HFFc6 (cell line): Measurements from ENCODE around the gene FAM53B. TPM values are rescaled to one million over a fixed set of nuclear protein-coding genes. Genes with fewer than 3 reads are reported as not detected.

Source experiments
- DNase-seq: peaks from one replicate; pipeline ENCODE4 v3.0.0-alpha.2; 2018
- H3K27ac Mint-ChIP-seq: 2 replicates; pipeline ENCODE4 v1.8.0; 2020; ENCODE audit warnings: mild to moderate bottlenecking, mixed read lengths
- H3K27me3 Mint-ChIP-seq: 2 replicates; pipeline ENCODE4 v1.8.0; 2021; ENCODE audit warnings: mild to moderate bottlenecking, moderate library complexity, mixed read lengths; ENCODE audit not compliant: insufficient read depth
- H3K36me3 Mint-ChIP-seq: 2 replicates; pipeline ENCODE4 v1.8.0; 2021; ENCODE audit warnings: low read depth, mixed read lengths
- H3K4me1 Mint-ChIP-seq: 2 replicates; pipeline ENCODE4 v1.8.0; 2020; ENCODE audit warnings: low read depth, mixed read lengths
- H3K4me3 Mint-ChIP-seq: 2 replicates; pipeline ENCODE4 v1.8.0; 2020; ENCODE audit warnings: mild to moderate bottlenecking, moderate library complexity, mixed read lengths
- H3K9me3 Mint-ChIP-seq: 2 replicates; pipeline ENCODE4 v1.8.0; 2020; ENCODE audit warnings: mild to moderate bottlenecking, mixed read lengths
- total RNA-seq, 6 experiments: library from RNA; stranded (reverse); fragmentation: NEBNext Ultra II Directional; extraction: Animal tissue kit (Norgen Biotek cat#: 25700); gene quantifications; 2 replicates in 1 of 6; 3 replicates in 5 of 6; pipeline ENCODE4 v1.2.3, GENCODE V29; 2021
- TF ChIP-seq, protein P1 (sequence below): fragments of 200-600 bp; sonication (generic); IDR thresholded peaks from 2 replicates; pipeline ENCODE4 v1.5.0; 2021; ENCODE audit warnings: antibody characterized with exemption, mild to moderate bottlenecking

The FAM53B gene
- total RNA-seq, 6 experiments from 2014 or later = 9.3 to 10.6 (median 10.4) TPM

DNA sequence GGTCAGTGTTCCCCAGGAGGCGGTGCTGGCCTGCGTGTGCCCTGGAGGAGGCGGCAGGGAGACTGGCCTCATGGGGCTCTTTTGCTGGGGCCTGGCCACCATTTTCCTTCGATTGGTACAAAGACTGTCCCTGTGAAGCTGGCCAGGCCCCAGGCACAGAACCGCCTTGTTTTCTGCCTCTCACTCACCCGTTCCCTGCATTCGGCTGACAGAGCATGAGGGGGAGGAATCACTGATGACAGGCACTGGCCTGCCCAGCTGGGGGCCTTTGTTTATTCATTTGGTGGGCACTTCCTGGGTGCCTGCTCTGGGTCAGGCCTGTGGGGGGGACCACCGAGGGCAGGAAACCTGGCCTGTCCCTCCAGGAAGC lies 139.2 kb downstream of the FAM53B start:
- H3K27ac Mint-ChIP-seq = no peak overlapping the region
- TF ChIP-seq, protein P1, sequence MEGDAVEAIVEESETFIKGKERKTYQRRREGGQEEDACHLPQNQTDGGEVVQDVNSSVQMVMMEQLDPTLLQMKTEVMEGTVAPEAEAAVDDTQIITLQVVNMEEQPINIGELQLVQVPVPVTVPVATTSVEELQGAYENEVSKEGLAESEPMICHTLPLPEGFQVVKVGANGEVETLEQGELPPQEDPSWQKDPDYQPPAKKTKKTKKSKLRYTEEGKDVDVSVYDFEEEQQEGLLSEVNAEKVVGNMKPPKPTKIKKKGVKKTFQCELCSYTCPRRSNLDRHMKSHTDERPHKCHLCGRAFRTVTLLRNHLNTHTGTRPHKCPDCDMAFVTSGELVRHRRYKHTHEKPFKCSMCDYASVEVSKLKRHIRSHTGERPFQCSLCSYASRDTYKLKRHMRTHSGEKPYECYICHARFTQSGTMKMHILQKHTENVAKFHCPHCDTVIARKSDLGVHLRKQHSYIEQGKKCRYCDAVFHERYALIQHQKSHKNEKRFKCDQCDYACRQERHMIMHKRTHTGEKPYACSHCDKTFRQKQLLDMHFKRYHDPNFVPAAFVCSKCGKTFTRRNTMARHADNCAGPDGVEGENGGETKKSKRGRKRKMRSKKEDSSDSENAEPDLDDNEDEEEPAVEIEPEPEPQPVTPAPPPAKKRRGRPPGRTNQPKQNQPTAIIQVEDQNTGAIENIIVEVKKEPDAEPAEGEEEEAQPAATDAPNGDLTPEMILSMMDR = no peak
- H3K36me3 Mint-ChIP-seq = no peaks in the 10 kb centered on the region
- no peak for DNase-seq
- H3K27me3 Mint-ChIP-seq = peaks cover 17% of the 10 kb centered on the region
- no peaks in the 10 kb centered on the region for H3K9me3 Mint-ChIP-seq
- H3K4me1 Mint-ChIP-seq = no peaks in the 10 kb centered on the region
- H3K4me3 Mint-ChIP-seq = no peak overlapping the region

DNA sequence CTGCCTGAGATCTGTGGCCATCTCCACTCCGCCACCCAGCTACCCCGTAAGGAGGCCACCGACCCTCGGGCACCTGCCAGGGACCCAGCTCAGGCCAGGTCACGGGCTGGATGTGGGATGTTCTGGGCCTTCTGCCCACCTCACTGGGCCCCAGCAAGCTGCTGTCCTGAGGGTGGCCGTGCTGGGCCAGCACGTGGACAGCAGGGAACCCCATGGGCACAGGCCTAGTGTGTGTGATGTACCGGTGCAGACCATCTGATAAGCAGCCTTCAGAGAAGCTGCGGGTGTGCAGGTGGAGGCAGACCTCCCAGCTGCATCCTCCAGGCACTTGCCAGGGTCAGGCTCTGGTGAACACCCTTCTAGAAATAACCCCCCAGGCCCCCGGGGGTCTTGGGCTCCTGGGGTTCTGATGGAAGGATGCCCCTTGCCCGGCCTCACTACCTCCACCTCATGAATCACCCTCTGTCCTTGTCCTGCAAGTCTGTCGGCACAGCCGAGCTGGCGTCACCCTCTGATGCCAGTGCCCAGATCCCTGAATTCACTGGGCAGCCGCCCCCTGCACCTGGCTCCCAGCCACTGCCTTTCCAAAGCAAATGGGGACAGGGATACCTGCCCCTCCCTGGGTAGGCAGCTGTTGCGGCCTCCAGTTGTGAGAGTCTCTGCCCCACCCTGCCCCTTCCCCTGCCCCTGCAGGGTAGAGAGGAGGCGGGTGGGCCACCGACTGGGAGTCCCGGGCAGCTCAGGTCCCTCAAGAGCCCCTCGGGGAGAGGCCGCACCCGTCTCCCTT lies 139.8 kb downstream of the FAM53B start:
- H3K4me1 Mint-ChIP-seq = no peaks in the 10 kb centered on the region
- H3K27me3 Mint-ChIP-seq = peaks cover 14% of the 10 kb centered on the region

DNA sequence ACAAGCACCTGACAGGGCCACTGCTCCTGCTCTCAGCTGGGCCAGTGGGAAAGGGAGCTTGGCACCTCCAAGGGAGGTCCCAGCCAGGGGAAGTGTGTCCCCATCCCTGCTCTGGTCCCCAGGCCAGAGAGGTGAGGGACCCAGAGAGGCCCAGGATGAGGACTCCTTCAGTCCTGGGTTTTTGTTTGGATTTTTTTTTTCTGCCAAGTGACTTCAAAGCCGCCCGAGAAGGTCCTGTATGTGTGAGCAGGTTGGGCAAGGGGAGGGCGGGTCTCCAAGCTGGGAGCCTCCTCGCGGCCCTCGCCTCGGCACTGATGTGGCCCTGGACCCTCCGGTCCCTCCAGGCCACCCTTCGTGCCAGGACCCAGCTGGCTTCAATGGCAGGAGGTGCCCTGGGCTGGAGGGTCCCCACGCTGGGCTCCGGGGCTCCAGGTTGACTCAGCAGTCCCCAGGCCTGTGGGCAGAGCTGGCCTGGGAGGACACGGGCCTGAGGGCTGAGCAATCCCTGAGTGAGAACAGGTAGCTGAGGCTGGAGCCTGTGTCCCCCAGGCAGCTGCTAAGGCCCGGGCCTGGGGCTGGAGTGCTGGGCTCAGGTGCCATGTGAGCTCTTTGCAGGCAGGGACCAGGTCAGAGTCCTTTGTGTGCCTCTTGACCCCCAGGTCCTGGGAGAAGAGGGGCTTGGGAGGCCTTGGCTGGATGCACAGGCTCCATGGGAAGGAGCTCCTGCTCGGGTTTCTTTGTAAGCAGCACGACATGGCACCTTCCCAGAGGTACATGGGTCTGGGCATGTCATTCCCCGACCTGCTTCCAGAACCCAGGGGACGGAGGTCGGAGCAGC lies 140.6 kb downstream of the FAM53B start:
- Mint-ChIP-seq H3K9me3 (no peaks in the 10 kb centered on the region), H3K27me3 (peaks cover 21% of the 10 kb centered on the region), H3K36me3 (no peaks in the 10 kb centered on the region), H3K4me1 (no peaks in the 10 kb centered on the region), H3K27ac (no peak overlapping the region), H3K4me3 (no peak overlapping the region)
- no peak for DNase-seq
- TF ChIP-seq, protein P1 = no peak

More for the DNA sequence above, 139.8 kb downstream of the FAM53B start:
- Mint-ChIP-seq H3K27ac (no peak overlapping the region), H3K4me3 (no peak overlapping the region), H3K9me3 (no peaks in the 10 kb centered on the region), H3K36me3 (no peaks in the 10 kb centered on the region)
- TF ChIP-seq, protein P1 = no peak
- no peak for DNase-seq

DNA sequence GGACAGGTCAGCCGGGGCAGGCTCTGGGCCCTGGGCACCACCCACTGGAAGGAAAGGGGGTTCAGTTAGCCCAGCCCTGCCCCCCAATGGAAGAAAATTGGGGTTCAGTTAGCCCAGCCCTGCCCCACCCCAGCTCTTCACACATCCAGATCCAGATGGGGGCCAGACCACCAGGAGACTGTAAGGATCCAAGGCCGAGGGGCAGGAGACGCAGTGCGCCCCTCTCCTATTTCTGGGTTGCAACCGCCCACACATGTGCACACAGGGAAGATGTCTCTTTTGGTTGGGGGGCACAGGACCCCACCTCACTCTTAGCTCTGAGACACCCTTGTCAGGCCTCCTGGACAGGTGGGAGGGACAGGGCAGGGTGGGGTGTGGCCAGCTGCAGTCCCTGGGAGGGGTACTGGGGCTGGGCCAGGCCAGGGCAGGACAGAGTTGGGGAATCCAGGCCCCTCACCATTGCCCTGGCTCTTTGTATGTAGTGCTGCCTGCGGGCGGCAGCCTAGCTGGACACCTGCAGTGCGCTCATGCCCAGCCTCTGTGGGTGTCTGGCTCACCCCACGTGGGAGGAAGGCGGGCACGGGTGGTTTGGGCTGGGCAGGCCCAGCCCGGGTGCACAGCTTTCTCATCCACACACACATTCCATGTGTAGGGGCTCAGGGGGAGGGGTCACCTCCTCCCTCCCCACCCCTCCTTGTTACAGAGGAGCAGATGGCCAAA lies 141.4 kb downstream of the FAM53B start:
- no peaks in the 10 kb centered on the region for H3K36me3 Mint-ChIP-seq

DNA sequence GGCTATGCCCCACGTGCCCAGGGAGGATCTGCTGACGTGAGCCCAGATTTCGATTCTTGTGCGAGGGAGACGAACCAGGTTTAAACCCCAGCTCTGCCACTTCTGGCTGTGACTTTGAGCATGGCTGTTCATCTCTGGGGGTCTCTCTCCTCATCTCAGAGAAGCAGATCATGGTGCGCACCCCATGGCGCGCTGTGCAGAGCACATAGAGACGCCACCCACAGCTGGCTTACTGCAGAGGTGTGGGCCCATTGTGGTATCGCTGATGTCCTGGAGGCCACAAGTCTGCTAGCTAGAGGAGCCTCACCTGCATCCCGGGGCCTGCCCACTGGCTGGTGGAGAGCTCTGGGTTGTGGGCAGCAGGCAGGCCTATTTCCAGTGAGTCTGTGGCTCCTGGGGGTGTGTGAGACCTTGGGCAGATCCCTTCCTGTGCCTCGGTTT lies 142.0 kb downstream of the FAM53B start:
- no peaks in the 10 kb centered on the region for H3K36me3 Mint-ChIP-seq

More for the DNA sequence above, 141.4 kb downstream of the FAM53B start:
- Mint-ChIP-seq H3K9me3 (no peaks in the 10 kb centered on the region), H3K4me3 (no peak overlapping the region), H3K27ac (no peak overlapping the region), H3K4me1 (no peaks in the 10 kb centered on the region), H3K27me3 (peaks cover 21% of the 10 kb centered on the region)
- DNase-seq = no peak
- TF ChIP-seq, protein P1 = no peak

More for the DNA sequence above, 142.0 kb downstream of the FAM53B start:
- H3K27me3 Mint-ChIP-seq = peaks cover 19% of the 10 kb centered on the region
- no peak overlapping the region for H3K27ac Mint-ChIP-seq
- no peaks in the 10 kb centered on the region for H3K9me3 Mint-ChIP-seq
- DNase-seq = no peak
- H3K4me1 Mint-ChIP-seq = no peaks in the 10 kb centered on the region
- TF ChIP-seq, protein P1 = no peak
- H3K4me3 Mint-ChIP-seq = no peak overlapping the region
